ENCODE data around the gene SPINT3. TPM values are rescaled to one million over a fixed set of nuclear protein-coding genes. Genes with fewer than 3 reads are reported as not detected.

Gene SPINT3
- total RNA-seq, 1 experiment from 2014 or later, result not detected

DNA sequence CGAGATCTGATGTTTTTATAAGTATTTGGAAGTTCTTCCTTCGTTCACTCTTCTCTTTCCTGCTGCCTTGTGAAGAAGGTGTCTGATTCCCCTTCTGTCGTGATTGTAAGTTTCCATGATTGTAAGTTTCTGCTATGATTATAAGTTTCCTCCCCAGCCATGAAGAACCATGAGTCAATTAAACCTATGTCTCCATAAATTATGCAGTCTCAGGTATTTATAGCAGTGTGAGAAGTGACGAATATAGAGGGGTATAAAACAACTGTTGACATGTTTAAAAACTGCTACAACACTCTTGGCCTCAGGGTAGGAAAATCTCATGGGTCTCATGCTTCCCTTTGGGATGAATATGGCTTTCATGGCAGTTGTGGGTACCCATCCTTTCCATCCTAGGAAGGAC lies 51.7 kb downstream of the SPINT3 start:
- no peak for DNase-seq (ENCODE audit: low read depth, low spot score)
- intact Hi-C loops (cut with micrococcal nuclease; ENCODE audit: unreplicated experiment), result no loop called here
- Histone ChIP-seq H3K4me1 (ENCODE audit: control insufficient read depth, insufficient read depth, low read length) (no peaks in the 10 kb centered on the region), H3K27me3 (ENCODE audit: control insufficient read depth, insufficient read depth, low read length) (peaks cover 25% of the 10 kb centered on the region; the same call in 1 of the 2 replicates), H3K9me3 (ENCODE audit: control insufficient read depth, insufficient read depth, low read depth, low read length) (no peaks in the 10 kb centered on the region), H3K27ac (ENCODE audit: low read length) (no peak overlapping the region), H3K4me3 (ENCODE audit: low read depth in 2 of 2, low read length in 2 of 2) (no peak overlapping the region), H3K36me3 (ENCODE audit: control insufficient read depth, insufficient read depth, low read length) (no peaks in the 10 kb centered on the region)
- in situ Hi-C loops (cut with HindIII; ENCODE audit: low pct_unique_long_range_greater_than_20kb, low sequenced_read_pairs), result no loop called here
- no peak for ATAC-seq
- TF ChIP-seq TCF7L2 (IDR thresholded peaks at IDR 0.05; ENCODE audit: low read depth, low read length), result no peak
- TF ChIP-seq POLR2AphosphoS5 (IDR thresholded peaks at IDR 0.05; ENCODE audit: low read depth, low read length), result no peak
- no peak for TF ChIP-seq CTCF (IDR thresholded peaks at IDR 0.05)
- no peak for TF ChIP-seq SIN3A (IDR thresholded peaks at IDR 0.05; ENCODE audit: borderline replicate concordance, insufficient read depth, low read depth, low read length)
- TF ChIP-seq, protein P1, sequence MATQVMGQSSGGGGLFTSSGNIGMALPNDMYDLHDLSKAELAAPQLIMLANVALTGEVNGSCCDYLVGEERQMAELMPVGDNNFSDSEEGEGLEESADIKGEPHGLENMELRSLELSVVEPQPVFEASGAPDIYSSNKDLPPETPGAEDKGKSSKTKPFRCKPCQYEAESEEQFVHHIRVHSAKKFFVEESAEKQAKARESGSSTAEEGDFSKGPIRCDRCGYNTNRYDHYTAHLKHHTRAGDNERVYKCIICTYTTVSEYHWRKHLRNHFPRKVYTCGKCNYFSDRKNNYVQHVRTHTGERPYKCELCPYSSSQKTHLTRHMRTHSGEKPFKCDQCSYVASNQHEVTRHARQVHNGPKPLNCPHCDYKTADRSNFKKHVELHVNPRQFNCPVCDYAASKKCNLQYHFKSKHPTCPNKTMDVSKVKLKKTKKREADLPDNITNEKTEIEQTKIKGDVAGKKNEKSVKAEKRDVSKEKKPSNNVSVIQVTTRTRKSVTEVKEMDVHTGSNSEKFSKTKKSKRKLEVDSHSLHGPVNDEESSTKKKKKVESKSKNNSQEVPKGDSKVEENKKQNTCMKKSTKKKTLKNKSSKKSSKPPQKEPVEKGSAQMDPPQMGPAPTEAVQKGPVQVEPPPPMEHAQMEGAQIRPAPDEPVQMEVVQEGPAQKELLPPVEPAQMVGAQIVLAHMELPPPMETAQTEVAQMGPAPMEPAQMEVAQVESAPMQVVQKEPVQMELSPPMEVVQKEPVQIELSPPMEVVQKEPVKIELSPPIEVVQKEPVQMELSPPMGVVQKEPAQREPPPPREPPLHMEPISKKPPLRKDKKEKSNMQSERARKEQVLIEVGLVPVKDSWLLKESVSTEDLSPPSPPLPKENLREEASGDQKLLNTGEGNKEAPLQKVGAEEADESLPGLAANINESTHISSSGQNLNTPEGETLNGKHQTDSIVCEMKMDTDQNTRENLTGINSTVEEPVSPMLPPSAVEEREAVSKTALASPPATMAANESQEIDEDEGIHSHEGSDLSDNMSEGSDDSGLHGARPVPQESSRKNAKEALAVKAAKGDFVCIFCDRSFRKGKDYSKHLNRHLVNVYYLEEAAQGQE (IDR thresholded peaks at IDR 0.05; ENCODE audit: insufficient read depth in 1 of 2, low read depth in 2 of 2, low read length in 1 of 2), result no peak
- BruUV-seq (replicated peaks), result no TSS peak
- CTCF ChIA-PET, result interaction anchor here (0.6 kb wide), 1 partner anchor 18 kb away, joined by 3 read pairs; no protein-coding TSS in a partner anchor
- POLR2A ChIA-PET, result interaction anchor here (0.5 kb wide), 1 partner anchor 172 kb away, joined by 3 read pairs; no protein-coding TSS in a partner anchor

DNA sequence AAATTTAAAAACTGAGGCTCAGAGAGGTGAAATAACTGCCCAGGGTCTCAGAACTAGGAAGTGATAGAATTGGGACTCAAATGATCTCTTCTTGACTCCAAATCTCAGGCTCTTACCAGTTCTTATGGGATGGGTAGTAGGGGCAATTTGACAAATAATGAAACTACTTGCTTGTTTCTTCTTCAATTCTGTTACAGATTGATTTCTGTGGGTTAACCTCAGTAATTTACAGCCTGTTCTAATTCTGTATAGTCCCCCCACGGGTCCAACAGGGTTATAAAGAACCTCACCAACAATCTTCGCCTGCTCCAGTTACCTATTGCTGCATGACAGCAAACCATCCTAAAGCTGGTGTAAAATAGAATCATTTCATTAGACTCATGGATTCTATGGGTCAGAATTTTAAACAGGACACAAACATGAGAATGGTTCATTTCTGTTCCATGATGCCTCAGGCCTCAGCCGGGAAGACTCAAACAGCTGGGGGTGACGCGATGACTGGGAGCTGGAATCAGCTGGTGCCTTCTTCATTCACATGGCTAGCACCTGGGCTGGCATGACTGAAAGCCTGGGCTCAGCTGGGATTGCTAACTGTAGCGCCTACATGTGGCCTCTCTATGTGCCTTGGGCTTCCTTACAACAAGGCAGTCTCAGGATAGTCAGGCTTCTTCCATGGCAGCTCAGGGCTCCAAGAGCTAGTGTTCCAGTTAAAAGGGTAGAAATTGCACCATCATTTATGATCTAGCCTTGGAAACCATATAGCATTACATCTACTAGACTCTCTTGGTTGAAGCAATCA lies 52.5 kb downstream of the SPINT3 start:
- POLR2A ChIA-PET, result no interaction called here
- no peak for ATAC-seq
- H3K4me3 ChIP-seq (ENCODE audit: low read depth in 2 of 2, low read length in 2 of 2), result no peak overlapping the region
- H3K36me3 ChIP-seq (ENCODE audit: control insufficient read depth, insufficient read depth, low read length), result no peaks in the 10 kb centered on the region
- TF ChIP-seq CTCF (IDR thresholded peaks at IDR 0.05) (no peak), SIN3A (IDR thresholded peaks at IDR 0.05; ENCODE audit: borderline replicate concordance, insufficient read depth, low read depth, low read length) (no peak), POLR2AphosphoS5 (IDR thresholded peaks at IDR 0.05; ENCODE audit: low read depth, low read length) (no peak), TCF7L2 (IDR thresholded peaks at IDR 0.05; ENCODE audit: low read depth, low read length) (no peak)
- TF ChIP-seq, protein P1 (IDR thresholded peaks at IDR 0.05; ENCODE audit: insufficient read depth in 1 of 2, low read depth in 2 of 2, low read length in 1 of 2), result no peak
- intact Hi-C loops (cut with micrococcal nuclease; ENCODE audit: unreplicated experiment) (no loop called here), in situ Hi-C loops (cut with HindIII; ENCODE audit: low pct_unique_long_range_greater_than_20kb, low sequenced_read_pairs) (no loop called here)
- peaks cover 25% of the 10 kb centered on the region; the same call in 1 of the 2 replicates for H3K27me3 ChIP-seq (ENCODE audit: control insufficient read depth, insufficient read depth, low read length)
- no TSS peak for BruUV-seq (replicated peaks)
- CTCF ChIA-PET, result interaction anchor here (0.6 kb wide), 1 partner anchor 17 kb away, joined by 3 read pairs; no protein-coding TSS in a partner anchor
- no peaks in the 10 kb centered on the region for H3K9me3 ChIP-seq (ENCODE audit: control insufficient read depth, insufficient read depth, low read depth, low read length)
- DNase-seq (ENCODE audit: low read depth, low spot score), result no peak
- no peaks in the 10 kb centered on the region for H3K4me1 ChIP-seq (ENCODE audit: control insufficient read depth, insufficient read depth, low read length)
- no peak overlapping the region for H3K27ac ChIP-seq (ENCODE audit: low read length)
